Measurements from ENCODE around the gene EXOSC1.

DNA sequence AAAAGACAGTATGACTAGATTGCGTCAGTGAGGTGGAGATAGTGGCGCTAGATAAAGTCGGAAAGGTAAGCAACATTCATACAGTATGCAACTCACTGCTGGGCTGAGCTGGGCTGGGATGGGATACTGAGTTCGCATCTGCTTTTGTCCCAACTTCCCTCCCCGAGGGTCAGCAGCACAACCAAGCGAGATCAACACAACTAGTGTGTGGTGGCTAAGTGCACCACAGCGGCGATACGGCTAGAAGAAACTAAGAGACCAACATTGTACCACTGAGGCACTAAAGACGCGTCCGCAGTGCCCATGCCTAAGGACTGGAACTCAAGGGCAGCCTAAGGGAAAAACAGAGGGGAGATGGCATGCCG, 467 bp downstream of the EXOSC1 start:
- TF ChIP-seq, protein P1, sequence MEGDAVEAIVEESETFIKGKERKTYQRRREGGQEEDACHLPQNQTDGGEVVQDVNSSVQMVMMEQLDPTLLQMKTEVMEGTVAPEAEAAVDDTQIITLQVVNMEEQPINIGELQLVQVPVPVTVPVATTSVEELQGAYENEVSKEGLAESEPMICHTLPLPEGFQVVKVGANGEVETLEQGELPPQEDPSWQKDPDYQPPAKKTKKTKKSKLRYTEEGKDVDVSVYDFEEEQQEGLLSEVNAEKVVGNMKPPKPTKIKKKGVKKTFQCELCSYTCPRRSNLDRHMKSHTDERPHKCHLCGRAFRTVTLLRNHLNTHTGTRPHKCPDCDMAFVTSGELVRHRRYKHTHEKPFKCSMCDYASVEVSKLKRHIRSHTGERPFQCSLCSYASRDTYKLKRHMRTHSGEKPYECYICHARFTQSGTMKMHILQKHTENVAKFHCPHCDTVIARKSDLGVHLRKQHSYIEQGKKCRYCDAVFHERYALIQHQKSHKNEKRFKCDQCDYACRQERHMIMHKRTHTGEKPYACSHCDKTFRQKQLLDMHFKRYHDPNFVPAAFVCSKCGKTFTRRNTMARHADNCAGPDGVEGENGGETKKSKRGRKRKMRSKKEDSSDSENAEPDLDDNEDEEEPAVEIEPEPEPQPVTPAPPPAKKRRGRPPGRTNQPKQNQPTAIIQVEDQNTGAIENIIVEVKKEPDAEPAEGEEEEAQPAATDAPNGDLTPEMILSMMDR (IDR thresholded peaks at IDR 0.05; ENCODE audit: insufficient read depth, low read length, poor library complexity, severe bottlenecking) = no peak
- TF ChIP-seq EZH2phosphoT487 (conservative IDR thresholded peaks at IDR 0.05; ENCODE audit: low read length) = no peak
